ENCODE results near the gene OR6A2.

OR6A2 gene

GRCh38 chr11:6755953-6756347, 43.5 kb downstream of the OR6A2 start:
- Histone ChIP-seq H3K9me2 (replicated peaks; ENCODE audit: low read depth, low read length) (no peaks in the 10 kb centered on the region), H3K36me3 (ENCODE audit: insufficient read depth, low read length) (no peaks in the 10 kb centered on the region), H3K4me1 (ENCODE audit: insufficient read depth, low read length, poor library complexity, severe bottlenecking) (no peaks in the 10 kb centered on the region), H3K9me3 (ENCODE audit: insufficient read depth, low read depth, low read length) (no peaks in the 10 kb centered on the region), H3K4me3 (ENCODE audit: low read length, poor library complexity, severe bottlenecking) (no peak overlapping the region), H3K4me2 (ENCODE audit: low read depth, low read length, poor library complexity, severe bottlenecking) (no peak overlapping the region), H3K9ac (ENCODE audit: low read depth, low read length, poor library complexity, severe bottlenecking) (no peak overlapping the region), H3K27me3 (ENCODE audit: insufficient read depth, low read length, poor library complexity, severe bottlenecking) (no peaks in the 10 kb centered on the region), H4K20me1 (ENCODE audit: insufficient read depth, low read length, poor library complexity, severe bottlenecking) (no peaks in the 10 kb centered on the region), H3F3A (ENCODE audit: low read depth) (no peaks in the 10 kb centered on the region), H2AFZ (ENCODE audit: low read length) (no peak overlapping the region), H3K79me2 (ENCODE audit: insufficient read depth, low read length) (no peaks in the 10 kb centered on the region)
- TF ChIP-seq EZH2phosphoT487 (IDR thresholded peaks at IDR 0.05; ENCODE audit: borderline replicate concordance) = no peak
- no peak for TF ChIP-seq CTCF (conservative IDR thresholded peaks at IDR 0.05; ENCODE audit: low read length)

- no peaks in the 10 kb centered on the region for H3K27me3 ChIP-seq (ENCODE audit: insufficient read depth, low read length, poor library complexity, severe bottlenecking)
- no peaks in the 10 kb centered on the region for H3F3A ChIP-seq (ENCODE audit: low read depth)
- no peaks in the 10 kb centered on the region for H3K36me3 ChIP-seq (ENCODE audit: insufficient read depth, low read length)
- H3K4me1 ChIP-seq (ENCODE audit: insufficient read depth, low read length, poor library complexity, severe bottlenecking) = no peaks in the 10 kb centered on the region
- no peaks in the 10 kb centered on the region for H3K9me3 ChIP-seq (ENCODE audit: insufficient read depth, low read depth, low read length)
- TF ChIP-seq EZH2phosphoT487 (IDR thresholded peaks at IDR 0.05; ENCODE audit: borderline replicate concordance) (no peak), CTCF (conservative IDR thresholded peaks at IDR 0.05; ENCODE audit: low read length) (peak; percentile 90)
- H3K9ac ChIP-seq (ENCODE audit: low read depth, low read length, poor library complexity, severe bottlenecking) = no peak overlapping the region
- H3K4me3 ChIP-seq (ENCODE audit: low read length, poor library complexity, severe bottlenecking) = no peak overlapping the region
- H4K20me1 ChIP-seq (ENCODE audit: insufficient read depth, low read length, poor library complexity, severe bottlenecking) = no peaks in the 10 kb centered on the region
- H3K79me2 ChIP-seq (ENCODE audit: insufficient read depth, low read length) = no peaks in the 10 kb centered on the region
- H3K4me2 ChIP-seq (ENCODE audit: low read depth, low read length, poor library complexity, severe bottlenecking) = no peak overlapping the region
- no peak overlapping the region for H2AFZ ChIP-seq (ENCODE audit: low read length)
- no peaks in the 10 kb centered on the region for H3K9me2 ChIP-seq (replicated peaks; ENCODE audit: low read depth, low read length)
Measured at GRCh38 chr11:6755303-6755952, 44.1 kb downstream of the OR6A2 start.

GRCh38 chr11:6747097-6747668, 52.3 kb downstream of the OR6A2 start:
- H3K36me3 ChIP-seq (ENCODE audit: insufficient read depth, low read length) = no peaks in the 10 kb centered on the region
- H4K20me1 ChIP-seq (ENCODE audit: insufficient read depth, low read length, poor library complexity, severe bottlenecking) = no peaks in the 10 kb centered on the region
- no peak for TF ChIP-seq EZH2phosphoT487 (IDR thresholded peaks at IDR 0.05; ENCODE audit: borderline replicate concordance)
- TF ChIP-seq CTCF (conservative IDR thresholded peaks at IDR 0.05; ENCODE audit: low read length) = no peak
- H3K9me2 ChIP-seq (replicated peaks; ENCODE audit: low read depth, low read length) = no peaks in the 10 kb centered on the region
- peak overlapping the region; percentile 78 for H3K9ac ChIP-seq (ENCODE audit: low read depth, low read length, poor library complexity, severe bottlenecking)
- H3K27me3 ChIP-seq (ENCODE audit: insufficient read depth, low read length, poor library complexity, severe bottlenecking) = no peaks in the 10 kb centered on the region
- H2AFZ ChIP-seq (ENCODE audit: low read length) = peak overlapping the region; percentile 82; the same call in 1 of the 2 replicates
- H3F3A ChIP-seq (ENCODE audit: low read depth) = peaks cover 12% of the 10 kb centered on the region; the same call in 1 of the 2 replicates
- H3K4me3 ChIP-seq (ENCODE audit: low read length, poor library complexity, severe bottlenecking) = peak overlapping the region; percentile 76
- no peaks in the 10 kb centered on the region for H3K9me3 ChIP-seq (ENCODE audit: insufficient read depth, low read depth, low read length)
- H3K4me1 ChIP-seq (ENCODE audit: insufficient read depth, low read length, poor library complexity, severe bottlenecking) = peaks cover 56% of the 10 kb centered on the region
- H3K4me2 ChIP-seq (ENCODE audit: low read depth, low read length, poor library complexity, severe bottlenecking) = peak overlapping the region; percentile 95
- peaks cover 27% of the 10 kb centered on the region for H3K79me2 ChIP-seq (ENCODE audit: insufficient read depth, low read length)

All from Loucy (cell line).